GM23338 (cell line): ENCODE data around the gene ZNF532. TPM values are rescaled to one million over a fixed set of nuclear protein-coding genes. Genes with fewer than 3 reads are reported as not detected.
"Not testable (repeated sequence)": the region's sequence is repeated elsewhere in the genome, so short reads cannot be mapped to it uniquely, and the experiment has no call there.

Source experiments
- ATAC-seq: fragments of 200-7000 bp; cut with Tn5 transposase; 3 replicates; pipeline ENCODE4 v1.9.1; 2020
- DNase-seq: peaks from one replicate; pipeline ENCODE4 v3.0.0-alpha.2; 2015; ENCODE audit warnings: low spot score
- H2AFZ ChIP-seq: fragments of 200-600 bp; sonication (generic); 2 replicates; pipeline ENCODE4 v1.8.0; 2016; ENCODE audit warnings: antibody characterized with exemption, mild to moderate bottlenecking, moderate library complexity
- H3F3A ChIP-seq: fragments of 200-600 bp; sonication (generic); replicated peaks from 2 replicates; pipeline ENCODE4 v1.8.0; 2017; ENCODE audit warnings: antibody characterized with exemption, mixed run types, low read depth
- H3K27ac ChIP-seq: fragments of 200-600 bp; sonication (generic); 2 replicates; pipeline ENCODE4 v1.6.1; 2016; ENCODE audit warnings: low read depth
- H3K27me3 ChIP-seq: fragments of 200-600 bp; sonication (generic); 2 replicates; pipeline ENCODE4 v1.8.0; 2016; ENCODE audit warnings: mild to moderate bottlenecking, mixed run types, moderate library complexity; ENCODE audit not compliant: insufficient read depth
- H3K36me3 ChIP-seq: fragments of 200-600 bp; sonication (generic); 2 replicates; pipeline ENCODE4 v1.8.0; 2016; ENCODE audit warnings: mild to moderate bottlenecking; ENCODE audit not compliant: insufficient read depth
- H3K4me1 ChIP-seq: fragments of 200-600 bp; sonication (generic); 2 replicates; pipeline ENCODE4 v1.8.0; 2016; ENCODE audit warnings: mild to moderate bottlenecking, moderate library complexity; ENCODE audit not compliant: insufficient read depth
- H3K4me2 ChIP-seq: fragments of 200-600 bp; sonication (generic); 2 replicates; pipeline ENCODE4 v1.7.1; 2017; ENCODE audit warnings: mixed run types
- H3K4me3 ChIP-seq: fragments of 200-600 bp; sonication (generic); 2 replicates; pipeline ENCODE4 v1.6.1; 2016; ENCODE audit warnings: mixed run types
- H3K79me2 ChIP-seq: fragments of 200-600 bp; sonication (generic); replicated peaks from 2 replicates; pipeline ENCODE4 v1.8.0; 2017; ENCODE audit warnings: mild to moderate bottlenecking; ENCODE audit not compliant: insufficient read depth
- H3K9me2 ChIP-seq: fragments of 200-600 bp; sonication (generic); 2 replicates; pipeline ENCODE4 v1.8.0; 2017; ENCODE audit not compliant: insufficient read depth
- H4K20me1 ChIP-seq: fragments of 200-600 bp; sonication (generic); replicated peaks from 2 replicates; pipeline ENCODE4 v1.8.0; 2017; ENCODE audit warnings: mild to moderate bottlenecking; ENCODE audit not compliant: insufficient read depth
- H3K27ac Mint-ChIP-seq: 2 replicates; pipeline ENCODE4 v1.8.0; 2020; ENCODE audit warnings: inconsistent platforms, mild to moderate bottlenecking, moderate library complexity, mixed read lengths
- H3K27me3 Mint-ChIP-seq: 3 replicates; pipeline ENCODE4 v1.8.0; 2022; ENCODE audit warnings: low read depth, mild to moderate bottlenecking, moderate library complexity, mixed read lengths, inconsistent platforms; ENCODE audit not compliant: insufficient read depth, poor library complexity
- H3K36me3 Mint-ChIP-seq: 3 replicates; pipeline ENCODE4 v1.8.0; 2021; ENCODE audit warnings: low read depth, mild to moderate bottlenecking, inconsistent platforms, moderate library complexity, mixed read lengths
- H3K4me1 Mint-ChIP-seq: 3 replicates; pipeline ENCODE4 v1.8.0; 2020; ENCODE audit warnings: mild to moderate bottlenecking, inconsistent platforms, mixed read lengths
- H3K4me3 Mint-ChIP-seq: 3 replicates; pipeline ENCODE4 v1.8.0; 2021; ENCODE audit warnings: moderate library complexity, mild to moderate bottlenecking, inconsistent platforms, mixed read lengths
- H3K9me3 Mint-ChIP-seq: 3 replicates; pipeline ENCODE4 v1.8.0; 2020; ENCODE audit warnings: moderate library complexity, mild to moderate bottlenecking, inconsistent platforms, mixed read lengths
- CREB1 ChIP-seq: fragments of 250-450 bp; sonication (Bioruptor Pico); IDR thresholded peaks from 2 replicates; pipeline ENCODE4 v1.5.0; 2020; ENCODE audit warnings: low read depth, mild to moderate bottlenecking, moderate library complexity
- EZH2phosphoT487 ChIP-seq: fragments of 200-600 bp; sonication (generic); IDR thresholded peaks from one replicate; pipeline ENCODE4 v1.8.1; 2018; ENCODE audit warnings: antibody characterized with exemption; ENCODE audit not compliant: unreplicated experiment
- NANOG ChIP-seq: IDR thresholded peaks from 2 replicates; pipeline ENCODE4 v1.6.1; 2016; ENCODE audit warnings: antibody characterized with exemption, borderline replicate concordance
- STAT1 ChIP-seq: IDR thresholded peaks from one replicate; pipeline ENCODE4 v1.6.1; 2016; ENCODE audit warnings: antibody characterized with exemption; ENCODE audit not compliant: unreplicated experiment
- ZNF114 ChIP-seq: fragments of 250-450 bp; sonication (Bioruptor Pico); IDR thresholded peaks from 2 replicates; pipeline ENCODE4 v1.5.0; 2020; ENCODE audit warnings: mild to moderate bottlenecking, moderate library complexity
- ZNF331 ChIP-seq: fragments of 250-450 bp; sonication (Bioruptor Pico); IDR thresholded peaks from 2 replicates; pipeline ENCODE4 v1.5.0; 2020; ENCODE audit warnings: low read depth, mild to moderate bottlenecking, moderate library complexity
- polyA plus RNA-seq: library from polyadenylated mRNA; unstranded; fragments of >200 nt; fragmentation: Nextera tagmentation; extraction: Ambion mirVana; gene quantifications from 2 replicates; pipeline ENCODE4 v1.2.1, GENCODE V29; 2016
- total RNA-seq: library from RNA; depleted of rRNA; stranded (reverse); fragments of >200 nt; shearing (Covaris generic); gene quantifications from 2 replicates; pipeline ENCODE4 v1.2.3, GENCODE V29; 2014
- TF ChIP-seq, protein P1 (sequence below): IDR thresholded peaks from 2 replicates; pipeline ENCODE4 v1.6.1; 2016; ENCODE audit warnings: antibody characterized with exemption
- TF ChIP-seq, protein P2 (sequence below), 2 experiments: fragments of 200-600 bp in 1 of 2; sonication (generic) in 1 of 2; conservative IDR thresholded peaks; 2 replicates each; pipeline versions ENCODE4 v1.5.1 to v1.6.1; 2016 to 2017; ENCODE audit warnings: antibody characterized with exemption in 2 of 2, low read depth in 2 of 2, mild to moderate bottlenecking in 2 of 2, moderate library complexity in 1 of 2
- TF ChIP-seq, protein P3 (sequence below): IDR thresholded peaks from one replicate; pipeline ENCODE4 v1.6.1; 2018; ENCODE audit warnings: antibody characterized with exemption; ENCODE audit not compliant: unreplicated experiment
- TF ChIP-seq, protein P4 (sequence below): fragments of 250-450 bp; sonication (Bioruptor Pico); IDR thresholded peaks from 2 replicates; pipeline ENCODE4 v1.5.0; 2020; ENCODE audit warnings: mild to moderate bottlenecking, moderate library complexity

Gene ZNF532
- total and polyA plus RNA-seq, 2 experiments from 2014 or later, result 51.5 to 225 TPM

DNA sequence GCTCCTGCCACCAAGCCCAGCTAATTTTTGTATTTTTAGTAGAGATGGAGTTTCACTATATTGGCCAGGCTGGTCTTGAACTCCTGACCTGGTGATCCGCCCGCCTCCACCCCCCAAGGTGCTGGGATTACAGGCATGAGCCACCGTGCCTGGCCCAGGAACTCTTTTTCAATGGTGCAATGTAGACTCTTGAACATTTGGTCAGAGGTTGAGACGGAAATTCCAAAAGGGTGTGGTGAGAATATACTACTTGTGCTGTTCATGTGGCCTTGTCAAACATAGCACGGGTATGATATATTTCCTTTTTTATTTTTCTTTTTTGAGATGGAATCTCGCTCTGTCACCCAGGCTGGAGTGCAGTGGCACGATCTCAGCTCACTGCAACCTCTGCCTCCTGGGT is 9.2 kb upstream of the ZNF532 start:
- H3K27ac Mint-ChIP-seq, DNase-seq, H3K36me3 Mint-ChIP-seq, H3K9me2 ChIP-seq, H3F3A ChIP-seq, H2AFZ ChIP-seq, H3K79me2 ChIP-seq, H3K4me2 ChIP-seq, H4K20me1 ChIP-seq, H3K9me3 Mint-ChIP-seq, H3K4me3 Mint-ChIP-seq, H3K27ac ChIP-seq, H3K4me3 ChIP-seq, ATAC-seq, H3K27me3 ChIP-seq, H3K36me3 ChIP-seq: not testable (repeated sequence)
- H3K4me1 ChIP-seq, result peaks cover 38% of the 10 kb centered on the region
- Mint-ChIP-seq H3K4me1 (peaks cover 44% of the 10 kb centered on the region), H3K27me3 (peaks cover 13% of the 10 kb centered on the region)

DNA sequence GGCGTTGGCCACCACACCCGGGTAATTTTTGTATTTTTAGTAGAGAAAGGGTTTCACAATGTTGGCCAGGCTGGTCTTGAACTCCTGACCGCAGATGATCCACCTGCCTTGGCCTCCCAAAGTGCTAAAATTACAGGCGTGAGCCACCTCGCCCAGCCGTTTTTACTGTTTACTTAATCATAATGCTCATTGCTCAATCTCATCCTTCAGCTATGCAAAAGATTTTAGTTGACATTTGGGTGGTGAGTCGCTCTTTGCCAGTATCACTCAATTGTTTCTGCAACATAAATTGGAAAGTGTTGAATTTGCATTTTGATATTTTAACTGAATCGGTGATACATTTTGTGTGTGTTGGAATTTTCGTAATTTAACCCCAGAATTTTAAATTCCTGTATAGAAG is 7.8 kb upstream of the ZNF532 start:
- Histone ChIP-seq H3K27ac (no peak overlapping the region), H3K36me3 (no peaks in the 10 kb centered on the region), H3K79me2 (no peaks in the 10 kb centered on the region), H3K9me2 (no peaks in the 10 kb centered on the region), H3K4me2 (no peak overlapping the region), H3K27me3 (no peaks in the 10 kb centered on the region), H3F3A (peaks cover 6% of the 10 kb centered on the region; the same call in 1 of the 2 replicates), H4K20me1 (no peaks in the 10 kb centered on the region), H3K4me1 (peaks cover 36% of the 10 kb centered on the region), H3K4me3 (no peak overlapping the region), H2AFZ (no peak overlapping the region)
- H3K9me3 Mint-ChIP-seq, result no peaks in the 10 kb centered on the region; the same call in 2 of the 3 replicates
- no peaks in the 10 kb centered on the region for H3K36me3 Mint-ChIP-seq
- DNase-seq (no peak), ATAC-seq (no peak)
- no peak overlapping the region for H3K27ac Mint-ChIP-seq
- H3K27me3 Mint-ChIP-seq, result peaks cover 11% of the 10 kb centered on the region
- no peak overlapping the region for H3K4me3 Mint-ChIP-seq
- peaks cover 43% of the 10 kb centered on the region for H3K4me1 Mint-ChIP-seq
- TF ChIP-seq, protein P1, sequence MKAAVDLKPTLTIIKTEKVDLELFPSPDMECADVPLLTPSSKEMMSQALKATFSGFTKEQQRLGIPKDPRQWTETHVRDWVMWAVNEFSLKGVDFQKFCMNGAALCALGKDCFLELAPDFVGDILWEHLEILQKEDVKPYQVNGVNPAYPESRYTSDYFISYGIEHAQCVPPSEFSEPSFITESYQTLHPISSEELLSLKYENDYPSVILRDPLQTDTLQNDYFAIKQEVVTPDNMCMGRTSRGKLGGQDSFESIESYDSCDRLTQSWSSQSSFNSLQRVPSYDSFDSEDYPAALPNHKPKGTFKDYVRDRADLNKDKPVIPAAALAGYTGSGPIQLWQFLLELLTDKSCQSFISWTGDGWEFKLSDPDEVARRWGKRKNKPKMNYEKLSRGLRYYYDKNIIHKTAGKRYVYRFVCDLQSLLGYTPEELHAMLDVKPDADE, result no peak
- TF ChIP-seq ZNF114 (CRISPR knock-in tag), result no peak
- no peak for TF ChIP-seq STAT1
- no peak for TF ChIP-seq EZH2phosphoT487
- no peak for TF ChIP-seq NANOG
- TF ChIP-seq, protein P2, sequence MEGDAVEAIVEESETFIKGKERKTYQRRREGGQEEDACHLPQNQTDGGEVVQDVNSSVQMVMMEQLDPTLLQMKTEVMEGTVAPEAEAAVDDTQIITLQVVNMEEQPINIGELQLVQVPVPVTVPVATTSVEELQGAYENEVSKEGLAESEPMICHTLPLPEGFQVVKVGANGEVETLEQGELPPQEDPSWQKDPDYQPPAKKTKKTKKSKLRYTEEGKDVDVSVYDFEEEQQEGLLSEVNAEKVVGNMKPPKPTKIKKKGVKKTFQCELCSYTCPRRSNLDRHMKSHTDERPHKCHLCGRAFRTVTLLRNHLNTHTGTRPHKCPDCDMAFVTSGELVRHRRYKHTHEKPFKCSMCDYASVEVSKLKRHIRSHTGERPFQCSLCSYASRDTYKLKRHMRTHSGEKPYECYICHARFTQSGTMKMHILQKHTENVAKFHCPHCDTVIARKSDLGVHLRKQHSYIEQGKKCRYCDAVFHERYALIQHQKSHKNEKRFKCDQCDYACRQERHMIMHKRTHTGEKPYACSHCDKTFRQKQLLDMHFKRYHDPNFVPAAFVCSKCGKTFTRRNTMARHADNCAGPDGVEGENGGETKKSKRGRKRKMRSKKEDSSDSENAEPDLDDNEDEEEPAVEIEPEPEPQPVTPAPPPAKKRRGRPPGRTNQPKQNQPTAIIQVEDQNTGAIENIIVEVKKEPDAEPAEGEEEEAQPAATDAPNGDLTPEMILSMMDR (conservative IDR thresholded peaks at IDR 0.05; ENCODE audit: low read depth in 2 of 2), result no peak
- TF ChIP-seq, protein P3, sequence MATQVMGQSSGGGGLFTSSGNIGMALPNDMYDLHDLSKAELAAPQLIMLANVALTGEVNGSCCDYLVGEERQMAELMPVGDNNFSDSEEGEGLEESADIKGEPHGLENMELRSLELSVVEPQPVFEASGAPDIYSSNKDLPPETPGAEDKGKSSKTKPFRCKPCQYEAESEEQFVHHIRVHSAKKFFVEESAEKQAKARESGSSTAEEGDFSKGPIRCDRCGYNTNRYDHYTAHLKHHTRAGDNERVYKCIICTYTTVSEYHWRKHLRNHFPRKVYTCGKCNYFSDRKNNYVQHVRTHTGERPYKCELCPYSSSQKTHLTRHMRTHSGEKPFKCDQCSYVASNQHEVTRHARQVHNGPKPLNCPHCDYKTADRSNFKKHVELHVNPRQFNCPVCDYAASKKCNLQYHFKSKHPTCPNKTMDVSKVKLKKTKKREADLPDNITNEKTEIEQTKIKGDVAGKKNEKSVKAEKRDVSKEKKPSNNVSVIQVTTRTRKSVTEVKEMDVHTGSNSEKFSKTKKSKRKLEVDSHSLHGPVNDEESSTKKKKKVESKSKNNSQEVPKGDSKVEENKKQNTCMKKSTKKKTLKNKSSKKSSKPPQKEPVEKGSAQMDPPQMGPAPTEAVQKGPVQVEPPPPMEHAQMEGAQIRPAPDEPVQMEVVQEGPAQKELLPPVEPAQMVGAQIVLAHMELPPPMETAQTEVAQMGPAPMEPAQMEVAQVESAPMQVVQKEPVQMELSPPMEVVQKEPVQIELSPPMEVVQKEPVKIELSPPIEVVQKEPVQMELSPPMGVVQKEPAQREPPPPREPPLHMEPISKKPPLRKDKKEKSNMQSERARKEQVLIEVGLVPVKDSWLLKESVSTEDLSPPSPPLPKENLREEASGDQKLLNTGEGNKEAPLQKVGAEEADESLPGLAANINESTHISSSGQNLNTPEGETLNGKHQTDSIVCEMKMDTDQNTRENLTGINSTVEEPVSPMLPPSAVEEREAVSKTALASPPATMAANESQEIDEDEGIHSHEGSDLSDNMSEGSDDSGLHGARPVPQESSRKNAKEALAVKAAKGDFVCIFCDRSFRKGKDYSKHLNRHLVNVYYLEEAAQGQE, result no peak
- TF ChIP-seq, protein P4, sequence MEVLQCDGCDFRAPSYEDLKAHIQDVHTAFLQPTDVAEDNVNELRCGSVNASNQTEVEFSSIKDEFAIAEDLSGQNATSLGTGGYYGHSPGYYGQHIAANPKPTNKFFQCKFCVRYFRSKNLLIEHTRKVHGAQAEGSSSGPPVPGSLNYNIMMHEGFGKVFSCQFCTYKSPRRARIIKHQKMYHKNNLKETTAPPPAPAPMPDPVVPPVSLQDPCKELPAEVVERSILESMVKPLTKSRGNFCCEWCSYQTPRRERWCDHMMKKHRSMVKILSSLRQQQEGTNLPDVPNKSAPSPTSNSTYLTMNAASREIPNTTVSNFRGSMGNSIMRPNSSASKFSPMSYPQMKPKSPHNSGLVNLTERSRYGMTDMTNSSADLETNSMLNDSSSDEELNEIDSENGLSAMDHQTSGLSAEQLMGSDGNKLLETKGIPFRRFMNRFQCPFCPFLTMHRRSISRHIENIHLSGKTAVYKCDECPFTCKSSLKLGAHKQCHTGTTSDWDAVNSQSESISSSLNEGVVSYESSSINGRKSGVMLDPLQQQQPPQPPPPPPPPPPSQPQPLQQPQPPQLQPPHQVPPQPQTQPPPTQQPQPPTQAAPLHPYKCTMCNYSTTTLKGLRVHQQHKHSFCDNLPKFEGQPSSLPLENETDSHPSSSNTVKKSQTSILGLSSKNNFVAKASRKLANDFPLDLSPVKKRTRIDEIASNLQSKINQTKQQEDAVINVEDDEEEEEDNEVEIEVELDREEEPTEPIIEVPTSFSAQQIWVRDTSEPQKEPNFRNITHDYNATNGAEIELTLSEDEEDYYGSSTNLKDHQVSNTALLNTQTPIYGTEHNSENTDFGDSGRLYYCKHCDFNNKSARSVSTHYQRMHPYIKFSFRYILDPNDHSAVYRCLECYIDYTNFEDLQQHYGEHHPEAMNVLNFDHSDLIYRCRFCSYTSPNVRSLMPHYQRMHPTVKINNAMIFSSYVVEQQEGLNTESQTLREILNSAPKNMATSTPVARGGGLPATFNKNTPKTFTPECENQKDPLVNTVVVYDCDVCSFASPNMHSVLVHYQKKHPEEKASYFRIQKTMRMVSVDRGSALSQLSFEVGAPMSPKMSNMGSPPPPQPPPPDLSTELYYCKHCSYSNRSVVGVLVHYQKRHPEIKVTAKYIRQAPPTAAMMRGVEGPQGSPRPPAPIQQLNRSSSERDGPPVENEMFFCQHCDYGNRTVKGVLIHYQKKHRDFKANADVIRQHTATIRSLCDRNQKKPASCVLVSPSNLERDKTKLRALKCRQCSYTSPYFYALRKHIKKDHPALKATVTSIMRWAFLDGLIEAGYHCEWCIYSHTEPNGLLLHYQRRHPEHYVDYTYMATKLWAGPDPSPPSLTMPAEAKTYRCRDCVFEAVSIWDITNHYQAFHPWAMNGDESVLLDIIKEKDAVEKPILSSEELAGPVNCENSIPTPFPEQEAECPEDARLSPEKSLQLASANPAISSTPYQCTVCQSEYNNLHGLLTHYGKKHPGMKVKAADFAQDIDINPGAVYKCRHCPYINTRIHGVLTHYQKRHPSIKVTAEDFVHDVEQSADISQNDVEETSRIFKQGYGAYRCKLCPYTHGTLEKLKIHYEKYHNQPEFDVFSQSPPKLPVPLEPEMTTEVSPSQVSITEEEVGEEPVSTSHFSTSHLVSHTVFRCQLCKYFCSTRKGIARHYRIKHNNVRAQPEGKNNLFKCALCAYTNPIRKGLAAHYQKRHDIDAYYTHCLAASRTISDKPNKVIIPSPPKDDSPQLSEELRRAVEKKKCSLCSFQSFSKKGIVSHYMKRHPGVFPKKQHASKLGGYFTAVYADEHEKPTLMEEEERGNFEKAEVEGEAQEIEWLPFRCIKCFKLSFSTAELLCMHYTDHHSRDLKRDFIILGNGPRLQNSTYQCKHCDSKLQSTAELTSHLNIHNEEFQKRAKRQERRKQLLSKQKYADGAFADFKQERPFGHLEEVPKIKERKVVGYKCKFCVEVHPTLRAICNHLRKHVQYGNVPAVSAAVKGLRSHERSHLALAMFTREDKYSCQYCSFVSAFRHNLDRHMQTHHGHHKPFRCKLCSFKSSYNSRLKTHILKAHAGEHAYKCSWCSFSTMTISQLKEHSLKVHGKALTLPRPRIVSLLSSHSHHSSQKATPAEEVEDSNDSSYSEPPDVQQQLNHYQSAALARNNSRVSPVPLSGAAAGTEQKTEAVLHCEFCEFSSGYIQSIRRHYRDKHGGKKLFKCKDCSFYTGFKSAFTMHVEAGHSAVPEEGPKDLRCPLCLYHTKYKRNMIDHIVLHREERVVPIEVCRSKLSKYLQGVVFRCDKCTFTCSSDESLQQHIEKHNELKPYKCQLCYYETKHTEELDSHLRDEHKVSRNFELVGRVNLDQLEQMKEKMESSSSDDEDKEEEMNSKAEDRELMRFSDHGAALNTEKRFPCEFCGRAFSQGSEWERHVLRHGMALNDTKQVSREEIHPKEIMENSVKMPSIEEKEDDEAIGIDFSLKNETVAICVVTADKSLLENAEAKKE (CRISPR knock-in tag), result no peak
- TF ChIP-seq CREB1, result no peak
- TF ChIP-seq ZNF331 (CRISPR knock-in tag), result no peak
